Measurements from ENCODE around the gene NME7. TPM values are rescaled to one million over a fixed set of nuclear protein-coding genes. Genes with fewer than 3 reads are reported as not detected.

The NME7 gene
- total and polyA plus RNA-seq, 2 experiments from 2014 or later = 39.1 to 48.5 TPM

DNA sequence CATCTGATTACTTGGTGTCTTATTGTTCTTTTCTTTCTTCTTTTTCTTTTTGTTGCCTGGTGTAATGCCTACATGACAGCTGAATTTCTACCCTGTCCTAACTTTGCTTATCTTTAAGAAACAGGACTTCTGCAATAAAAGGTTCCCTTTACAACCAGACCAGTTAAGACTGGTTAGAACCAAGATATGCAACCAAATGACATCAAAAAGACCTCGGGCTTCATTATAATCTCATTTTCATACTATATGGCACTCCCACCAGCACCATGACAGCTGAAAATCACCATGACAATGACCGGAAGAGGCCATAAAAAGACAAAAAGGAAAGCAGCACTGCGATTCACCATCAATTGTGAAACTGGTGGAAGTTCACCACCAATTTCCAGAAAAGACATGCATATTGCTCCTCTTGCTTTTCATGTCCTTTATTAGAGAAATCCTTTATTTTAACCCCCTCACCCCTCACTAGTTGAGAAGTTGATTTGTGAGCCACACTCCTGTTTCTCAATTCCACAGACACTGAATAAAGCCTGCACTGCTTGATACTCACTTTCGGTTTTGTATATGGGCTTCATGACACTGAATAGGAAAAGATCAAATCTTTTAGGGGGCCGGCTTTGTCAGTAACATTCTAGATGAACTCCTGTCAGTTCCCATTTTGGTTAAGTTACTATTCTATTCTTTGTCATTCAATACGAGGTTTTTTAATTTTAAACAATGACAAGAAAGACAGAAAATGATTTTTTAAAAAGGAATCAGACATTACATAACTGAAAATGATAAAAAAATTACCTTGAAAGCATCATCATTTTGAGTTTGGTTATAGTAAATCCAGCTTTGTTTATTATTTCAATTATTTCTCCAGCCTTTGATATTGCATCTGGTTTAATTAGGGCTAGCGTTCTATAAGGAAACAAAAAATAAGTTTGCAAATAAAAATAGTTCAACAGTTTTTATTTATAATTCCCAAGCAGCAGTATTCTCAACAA, 58.1 kb downstream of the NME7 start:
- H3K27ac Mint-ChIP-seq = no peak overlapping the region
- no peak; the same call in 1 of the 2 replicates for TF ChIP-seq NANOG (IDR thresholded peaks at IDR 0.05; ENCODE audit: borderline replicate concordance)
- TF ChIP-seq, protein P1, sequence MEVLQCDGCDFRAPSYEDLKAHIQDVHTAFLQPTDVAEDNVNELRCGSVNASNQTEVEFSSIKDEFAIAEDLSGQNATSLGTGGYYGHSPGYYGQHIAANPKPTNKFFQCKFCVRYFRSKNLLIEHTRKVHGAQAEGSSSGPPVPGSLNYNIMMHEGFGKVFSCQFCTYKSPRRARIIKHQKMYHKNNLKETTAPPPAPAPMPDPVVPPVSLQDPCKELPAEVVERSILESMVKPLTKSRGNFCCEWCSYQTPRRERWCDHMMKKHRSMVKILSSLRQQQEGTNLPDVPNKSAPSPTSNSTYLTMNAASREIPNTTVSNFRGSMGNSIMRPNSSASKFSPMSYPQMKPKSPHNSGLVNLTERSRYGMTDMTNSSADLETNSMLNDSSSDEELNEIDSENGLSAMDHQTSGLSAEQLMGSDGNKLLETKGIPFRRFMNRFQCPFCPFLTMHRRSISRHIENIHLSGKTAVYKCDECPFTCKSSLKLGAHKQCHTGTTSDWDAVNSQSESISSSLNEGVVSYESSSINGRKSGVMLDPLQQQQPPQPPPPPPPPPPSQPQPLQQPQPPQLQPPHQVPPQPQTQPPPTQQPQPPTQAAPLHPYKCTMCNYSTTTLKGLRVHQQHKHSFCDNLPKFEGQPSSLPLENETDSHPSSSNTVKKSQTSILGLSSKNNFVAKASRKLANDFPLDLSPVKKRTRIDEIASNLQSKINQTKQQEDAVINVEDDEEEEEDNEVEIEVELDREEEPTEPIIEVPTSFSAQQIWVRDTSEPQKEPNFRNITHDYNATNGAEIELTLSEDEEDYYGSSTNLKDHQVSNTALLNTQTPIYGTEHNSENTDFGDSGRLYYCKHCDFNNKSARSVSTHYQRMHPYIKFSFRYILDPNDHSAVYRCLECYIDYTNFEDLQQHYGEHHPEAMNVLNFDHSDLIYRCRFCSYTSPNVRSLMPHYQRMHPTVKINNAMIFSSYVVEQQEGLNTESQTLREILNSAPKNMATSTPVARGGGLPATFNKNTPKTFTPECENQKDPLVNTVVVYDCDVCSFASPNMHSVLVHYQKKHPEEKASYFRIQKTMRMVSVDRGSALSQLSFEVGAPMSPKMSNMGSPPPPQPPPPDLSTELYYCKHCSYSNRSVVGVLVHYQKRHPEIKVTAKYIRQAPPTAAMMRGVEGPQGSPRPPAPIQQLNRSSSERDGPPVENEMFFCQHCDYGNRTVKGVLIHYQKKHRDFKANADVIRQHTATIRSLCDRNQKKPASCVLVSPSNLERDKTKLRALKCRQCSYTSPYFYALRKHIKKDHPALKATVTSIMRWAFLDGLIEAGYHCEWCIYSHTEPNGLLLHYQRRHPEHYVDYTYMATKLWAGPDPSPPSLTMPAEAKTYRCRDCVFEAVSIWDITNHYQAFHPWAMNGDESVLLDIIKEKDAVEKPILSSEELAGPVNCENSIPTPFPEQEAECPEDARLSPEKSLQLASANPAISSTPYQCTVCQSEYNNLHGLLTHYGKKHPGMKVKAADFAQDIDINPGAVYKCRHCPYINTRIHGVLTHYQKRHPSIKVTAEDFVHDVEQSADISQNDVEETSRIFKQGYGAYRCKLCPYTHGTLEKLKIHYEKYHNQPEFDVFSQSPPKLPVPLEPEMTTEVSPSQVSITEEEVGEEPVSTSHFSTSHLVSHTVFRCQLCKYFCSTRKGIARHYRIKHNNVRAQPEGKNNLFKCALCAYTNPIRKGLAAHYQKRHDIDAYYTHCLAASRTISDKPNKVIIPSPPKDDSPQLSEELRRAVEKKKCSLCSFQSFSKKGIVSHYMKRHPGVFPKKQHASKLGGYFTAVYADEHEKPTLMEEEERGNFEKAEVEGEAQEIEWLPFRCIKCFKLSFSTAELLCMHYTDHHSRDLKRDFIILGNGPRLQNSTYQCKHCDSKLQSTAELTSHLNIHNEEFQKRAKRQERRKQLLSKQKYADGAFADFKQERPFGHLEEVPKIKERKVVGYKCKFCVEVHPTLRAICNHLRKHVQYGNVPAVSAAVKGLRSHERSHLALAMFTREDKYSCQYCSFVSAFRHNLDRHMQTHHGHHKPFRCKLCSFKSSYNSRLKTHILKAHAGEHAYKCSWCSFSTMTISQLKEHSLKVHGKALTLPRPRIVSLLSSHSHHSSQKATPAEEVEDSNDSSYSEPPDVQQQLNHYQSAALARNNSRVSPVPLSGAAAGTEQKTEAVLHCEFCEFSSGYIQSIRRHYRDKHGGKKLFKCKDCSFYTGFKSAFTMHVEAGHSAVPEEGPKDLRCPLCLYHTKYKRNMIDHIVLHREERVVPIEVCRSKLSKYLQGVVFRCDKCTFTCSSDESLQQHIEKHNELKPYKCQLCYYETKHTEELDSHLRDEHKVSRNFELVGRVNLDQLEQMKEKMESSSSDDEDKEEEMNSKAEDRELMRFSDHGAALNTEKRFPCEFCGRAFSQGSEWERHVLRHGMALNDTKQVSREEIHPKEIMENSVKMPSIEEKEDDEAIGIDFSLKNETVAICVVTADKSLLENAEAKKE (CRISPR knock-in tag; IDR thresholded peaks at IDR 0.05) = no peak
- TF ChIP-seq ZNF331 (CRISPR knock-in tag; IDR thresholded peaks at IDR 0.05; ENCODE audit: low read depth) = no peak
- TF ChIP-seq POLR2AphosphoS5 (IDR thresholded peaks at IDR 0.05; ENCODE audit: low read depth) = no peak
- no peak for TF ChIP-seq STAT1 (IDR thresholded peaks at IDR 0.05; ENCODE audit: unreplicated experiment)
- TF ChIP-seq, protein P2, sequence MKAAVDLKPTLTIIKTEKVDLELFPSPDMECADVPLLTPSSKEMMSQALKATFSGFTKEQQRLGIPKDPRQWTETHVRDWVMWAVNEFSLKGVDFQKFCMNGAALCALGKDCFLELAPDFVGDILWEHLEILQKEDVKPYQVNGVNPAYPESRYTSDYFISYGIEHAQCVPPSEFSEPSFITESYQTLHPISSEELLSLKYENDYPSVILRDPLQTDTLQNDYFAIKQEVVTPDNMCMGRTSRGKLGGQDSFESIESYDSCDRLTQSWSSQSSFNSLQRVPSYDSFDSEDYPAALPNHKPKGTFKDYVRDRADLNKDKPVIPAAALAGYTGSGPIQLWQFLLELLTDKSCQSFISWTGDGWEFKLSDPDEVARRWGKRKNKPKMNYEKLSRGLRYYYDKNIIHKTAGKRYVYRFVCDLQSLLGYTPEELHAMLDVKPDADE (IDR thresholded peaks at IDR 0.05) = no peak
- Histone ChIP-seq H4K20me1 (replicated peaks; ENCODE audit: insufficient read depth) (no peaks in the 10 kb centered on the region), H2AFZ (no peak overlapping the region), H3K79me2 (replicated peaks; ENCODE audit: insufficient read depth) (no peaks in the 10 kb centered on the region), H3K4me3 (no peak overlapping the region), H3K36me3 (ENCODE audit: insufficient read depth) (no peaks in the 10 kb centered on the region), H3K4me1 (ENCODE audit: insufficient read depth) (peaks cover 15% of the 10 kb centered on the region), H3K27ac (ENCODE audit: low read depth) (peak overlapping the region; percentile 51), H3F3A (replicated peaks; ENCODE audit: low read depth) (no peaks in the 10 kb centered on the region), H3K9me2 (ENCODE audit: insufficient read depth) (no peaks in the 10 kb centered on the region), H3K27me3 (ENCODE audit: insufficient read depth) (no peaks in the 10 kb centered on the region), H3K4me2 (peak overlapping the region; percentile 57; the same call in 1 of the 2 replicates)
- H3K4me3 Mint-ChIP-seq = no peak overlapping the region
- H3K4me1 Mint-ChIP-seq = peaks cover 19% of the 10 kb centered on the region
- no peaks in the 10 kb centered on the region; the same call in 1 of the 3 replicates for H3K9me3 Mint-ChIP-seq
- ATAC-seq = no peak
- peaks cover 24% of the 10 kb centered on the region; the same call in 2 of the 3 replicates for H3K36me3 Mint-ChIP-seq (ENCODE audit: low read depth)
- H3K27me3 Mint-ChIP-seq (ENCODE audit: insufficient read depth, low read depth, poor library complexity) = no peaks in the 10 kb centered on the region
- no peak for DNase-seq (ENCODE audit: low spot score)
